Measurements from ENCODE around the gene PALD1. TPM values are rescaled to one million over a fixed set of nuclear protein-coding genes. Genes with fewer than 3 reads are reported as not detected.

The PALD1 gene
- polyA plus RNA-seq, 10 donors: 10.7 to 16.3 (median 14.4) TPM

- DNase-seq: no peak
Observed at GRCh38 chr10:70535001-70535400, 56.4 kb downstream of the PALD1 start.

- no peak for DNase-seq
Observed at GRCh38 chr10:70535451-70535850, 56.9 kb downstream of the PALD1 start.

- no peak for DNase-seq
Observed at GRCh38 chr10:70536196-70536861, 57.8 kb downstream of the PALD1 start.

- no peak for DNase-seq
Observed at GRCh38 chr10:70537398-70538194, 59.0 kb downstream of the PALD1 start.

- DNase-seq: no peak
Observed at GRCh38 chr10:70538195-70538520, 59.6 kb downstream of the PALD1 start.

- DNase-seq: no peak
Observed at GRCh38 chr10:70538731-70539338, 60.3 kb downstream of the PALD1 start.

GRCh38 chr10:70539471-70539870 is 60.9 kb downstream of the PALD1 start:
- no peak for DNase-seq

GRCh38 chr10:70540089-70540788 is 61.7 kb downstream of the PALD1 start:
- DNase-seq: no peak

GRCh38 chr10:70540789-70541360 is 62.3 kb downstream of the PALD1 start:
- no peak for DNase-seq

- no peak for DNase-seq
Observed at GRCh38 chr10:70541736-70542564, 63.4 kb downstream of the PALD1 start.

- DNase-seq: no peak
Observed at GRCh38 chr10:70542565-70542938, 64.0 kb downstream of the PALD1 start.

- no peak for DNase-seq
Observed at GRCh38 chr10:70543911-70544310, 65.3 kb downstream of the PALD1 start.

- no peak for DNase-seq
Observed at GRCh38 chr10:70544431-70545340, 66.1 kb downstream of the PALD1 start.

- no peak for DNase-seq
Observed at GRCh38 chr10:70546584-70546983, 68.0 kb downstream of the PALD1 start.

GRCh38 chr10:70549351-70549961 is 70.9 kb downstream of the PALD1 start:
- no peak for DNase-seq

GRCh38 chr10:70549962-70550458 is 71.4 kb downstream of the PALD1 start:
- DNase-seq: peak in 2 of 3 donors; percentile 74 to 88

GRCh38 chr10:70550459-70550858 is 71.9 kb downstream of the PALD1 start:
- peak in 1 of 3 donors; percentile 52 for DNase-seq

GRCh38 chr10:70551466-70551865 is 72.9 kb downstream of the PALD1 start:
- peak in 2 of 3 donors; percentile 40 to 77 for DNase-seq

GRCh38 chr10:70551971-70552422 is 73.4 kb downstream of the PALD1 start:
- DNase-seq: peak; percentile 66 to 91 (median 85)

Data from muscle of back (tissue), 11 donors.